Upper lobe of left lung (tissue), 4 donors: ENCODE measurements around the gene LRIG2.

Source experiments
- CTCF ChIP-seq, 6 experiments: fragments of 450-650 bp in 4 of 6; fragments of 200-600 bp in 2 of 6; sonication (generic) in 2 of 6; IDR thresholded peaks; one replicate each; pipeline ENCODE4 v1.5.1; 2016 to 2019; ENCODE audit warnings: antibody characterized with exemption in 6 of 6
- EP300 ChIP-seq, 4 donors: sonication (generic); formaldehyde crosslinking; IDR thresholded peaks; one replicate each; pipeline ENCODE4 v1.5.1; 2017; ENCODE audit warnings: antibody characterized with exemption in 4 of 4, control low read depth in 2 of 4
- POLR2AphosphoS5 ChIP-seq, 2 donors: sonication (generic); formaldehyde crosslinking; IDR thresholded peaks; one replicate each; pipeline ENCODE4 v1.5.1; 2017; ENCODE audit warnings: antibody characterized with exemption in 2 of 2

- TF ChIP-seq EP300 (IDR thresholded peaks at IDR 0.05) = no peak
- TF ChIP-seq POLR2AphosphoS5 (IDR thresholded peaks at IDR 0.05) = no peak
- TF ChIP-seq CTCF (IDR thresholded peaks at IDR 0.05) = no peak
Measured at GRCh38 chr1:113055570-113055969, 17.4 kb upstream of the LRIG2 start.
